Measurements from ENCODE around the gene ALG11.

DNA sequence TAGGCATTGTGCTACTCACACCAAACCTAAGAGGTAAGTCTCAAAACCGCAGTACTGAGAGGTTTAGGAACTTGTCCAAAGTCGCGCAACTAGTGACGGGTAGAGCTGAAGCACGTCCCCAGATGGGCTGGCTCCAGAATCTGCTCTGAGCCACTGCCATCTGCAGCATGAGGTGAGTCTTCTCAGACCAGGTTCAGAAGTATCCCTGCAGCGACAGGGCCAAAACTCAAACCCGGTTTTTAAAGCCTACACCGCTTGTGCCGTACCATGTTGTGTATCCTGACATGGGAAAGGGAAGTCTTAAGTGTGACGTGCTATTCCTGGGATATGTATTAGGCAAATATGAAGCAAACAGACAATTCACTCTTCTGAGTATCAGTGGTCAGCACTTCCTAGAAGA is 46.0 kb upstream of the ALG11 start:
- TF ChIP-seq ARNT (IDR thresholded peaks at IDR 0.05), result no peak
- no peak for TF ChIP-seq HDGF (IDR thresholded peaks at IDR 0.05; ENCODE audit: borderline replicate concordance)
- TF ChIP-seq ELF4 (IDR thresholded peaks at IDR 0.05), result no peak

Data from HEK293T (cell line).